GM23248 (cell line): ENCODE data around the gene FAM210A.

Experiments used
- EZH2 ChIP-seq: fragments of 200-600 bp; sonication (generic); IDR thresholded peaks from 2 replicates; pipeline ENCODE4 v1.6.1; 2018; ENCODE audit warnings: antibody characterized with exemption, mild to moderate bottlenecking; ENCODE audit not compliant: insufficient read depth, poor library complexity, severe bottlenecking
- EZH2phosphoT487 ChIP-seq: fragments of 200-600 bp; sonication (generic); IDR thresholded peaks from 2 replicates; pipeline ENCODE4 v1.6.1; 2018; ENCODE audit warnings: antibody characterized with exemption, moderate library complexity, mild to moderate bottlenecking, low read depth; ENCODE audit not compliant: insufficient read depth

DNA sequence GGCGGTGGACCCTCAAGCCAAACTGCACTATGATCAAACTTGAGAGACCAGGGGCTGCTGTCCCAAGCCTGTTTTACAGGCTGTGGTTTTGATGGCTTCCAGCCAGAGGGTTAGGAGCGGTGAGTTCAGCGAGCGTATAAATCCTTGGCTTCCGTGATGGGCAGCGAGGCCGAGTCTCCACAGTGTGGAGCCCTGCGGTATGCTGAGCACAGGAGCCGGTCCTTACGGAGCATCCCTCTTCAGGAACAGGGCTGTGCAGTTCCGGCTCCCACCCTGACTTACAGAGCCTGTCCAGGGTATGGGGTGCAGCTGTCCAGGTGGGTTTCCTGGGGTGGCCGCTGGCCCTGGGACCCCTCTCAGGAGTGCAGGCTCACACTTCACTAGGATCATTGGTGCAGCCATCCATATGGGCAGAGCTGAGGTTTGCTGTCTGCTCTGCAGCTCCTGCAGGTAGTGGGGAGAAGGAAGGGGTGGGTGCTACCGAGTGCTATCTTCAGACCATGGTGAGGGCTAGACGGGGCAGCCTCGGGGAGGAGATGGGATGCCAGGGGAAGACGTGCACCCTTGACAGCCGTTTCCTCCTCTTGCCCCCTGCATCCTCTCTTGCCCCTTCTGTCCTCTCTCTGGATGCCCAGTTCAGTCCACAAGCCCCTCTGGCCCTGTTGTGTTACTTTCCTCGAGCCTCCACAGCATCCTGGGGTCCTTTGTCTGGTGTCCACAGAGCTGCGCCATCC lies 104.3 kb downstream of the FAM210A start:
- TF ChIP-seq EZH2 (no peak), EZH2phosphoT487 (no peak)
